ENCODE results near the gene LST1.

DNA sequence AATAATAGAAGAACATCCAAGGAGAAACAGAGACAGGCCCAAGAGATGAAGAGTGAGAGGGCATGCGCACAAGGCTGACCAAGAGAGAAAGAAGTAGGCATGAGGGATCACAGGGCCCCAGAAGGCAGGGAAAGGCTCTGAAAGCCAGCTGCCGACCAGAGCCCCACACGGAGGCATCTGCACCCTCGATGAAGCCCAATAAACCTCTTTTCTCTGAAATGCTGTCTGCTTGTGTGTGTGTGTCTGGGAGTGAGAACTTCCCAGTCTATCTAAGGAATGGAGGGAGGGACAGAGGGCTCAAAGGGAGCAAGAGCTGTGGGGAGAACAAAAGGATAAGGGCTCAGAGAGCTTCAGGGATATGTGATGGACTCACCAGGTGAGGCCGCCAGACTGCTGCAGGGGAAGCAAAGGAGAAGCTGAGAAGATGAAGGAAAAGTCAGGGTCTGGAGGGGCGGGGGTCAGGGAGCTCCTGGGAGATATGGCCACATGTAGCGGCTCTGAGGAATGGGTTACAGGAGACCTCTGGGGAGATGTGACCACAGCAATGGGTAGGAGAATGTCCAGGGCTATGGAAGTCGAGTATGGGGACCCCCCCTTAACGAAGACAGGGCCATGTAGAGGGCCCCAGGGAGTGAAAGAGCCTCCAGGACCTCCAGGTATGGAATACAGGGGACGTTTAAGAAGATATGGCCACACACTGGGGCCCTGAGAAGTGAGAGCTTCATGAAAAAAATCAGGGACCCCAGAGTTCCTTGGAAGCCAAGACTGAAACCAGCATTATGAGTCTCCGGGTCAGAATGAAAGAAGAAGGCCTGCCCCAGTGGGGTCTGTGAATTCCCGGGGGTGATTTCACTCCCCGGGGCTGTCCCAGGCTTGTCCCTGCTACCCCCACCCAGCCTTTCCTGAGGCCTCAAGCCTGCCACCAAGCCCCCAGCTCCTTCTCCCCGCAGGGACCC is 11.7 kb upstream of the LST1 start:
- TF ChIP-seq, protein P1, sequence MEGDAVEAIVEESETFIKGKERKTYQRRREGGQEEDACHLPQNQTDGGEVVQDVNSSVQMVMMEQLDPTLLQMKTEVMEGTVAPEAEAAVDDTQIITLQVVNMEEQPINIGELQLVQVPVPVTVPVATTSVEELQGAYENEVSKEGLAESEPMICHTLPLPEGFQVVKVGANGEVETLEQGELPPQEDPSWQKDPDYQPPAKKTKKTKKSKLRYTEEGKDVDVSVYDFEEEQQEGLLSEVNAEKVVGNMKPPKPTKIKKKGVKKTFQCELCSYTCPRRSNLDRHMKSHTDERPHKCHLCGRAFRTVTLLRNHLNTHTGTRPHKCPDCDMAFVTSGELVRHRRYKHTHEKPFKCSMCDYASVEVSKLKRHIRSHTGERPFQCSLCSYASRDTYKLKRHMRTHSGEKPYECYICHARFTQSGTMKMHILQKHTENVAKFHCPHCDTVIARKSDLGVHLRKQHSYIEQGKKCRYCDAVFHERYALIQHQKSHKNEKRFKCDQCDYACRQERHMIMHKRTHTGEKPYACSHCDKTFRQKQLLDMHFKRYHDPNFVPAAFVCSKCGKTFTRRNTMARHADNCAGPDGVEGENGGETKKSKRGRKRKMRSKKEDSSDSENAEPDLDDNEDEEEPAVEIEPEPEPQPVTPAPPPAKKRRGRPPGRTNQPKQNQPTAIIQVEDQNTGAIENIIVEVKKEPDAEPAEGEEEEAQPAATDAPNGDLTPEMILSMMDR (IDR thresholded peaks at IDR 0.05): no peak
- TF ChIP-seq EZH2 (IDR thresholded peaks at IDR 0.05; ENCODE audit: borderline replicate concordance, insufficient read depth, low read depth, low read length, poor library complexity, severe bottlenecking): no peak

Data from B cell (primary cell).